WERI-Rb-1 (cell line): ENCODE results near the gene CCDC15.

Source experiments
- DNase-seq: peaks from one replicate; pipeline ENCODE4 v3.0.0-alpha.2; 2020
- H3K27ac ChIP-seq: fragments of 250-450 bp; sonication (Bioruptor Pico); 2 replicates; pipeline ENCODE4 v1.5.1; 2020; ENCODE audit warnings: mild to moderate bottlenecking, moderate library complexity
- H3K27me3 ChIP-seq: fragments of 250-450 bp; sonication (Bioruptor Pico); 2 replicates; pipeline ENCODE4 v1.5.1; 2021; ENCODE audit warnings: mild to moderate bottlenecking, low read depth, moderate library complexity; ENCODE audit not compliant: insufficient read depth, severe bottlenecking
- H3K36me3 ChIP-seq: fragments of 250-450 bp; sonication (Bioruptor Pico); 2 replicates; pipeline ENCODE4 v1.5.1; 2020; ENCODE audit warnings: mild to moderate bottlenecking, moderate library complexity
- H3K4me3 ChIP-seq: 2 replicates; pipeline ENCODE4 v1.5.1; 2011; ENCODE audit warnings: low read depth, mild to moderate bottlenecking, control low read depth, low read length
- H3K9me3 ChIP-seq: fragments of 250-450 bp; sonication (Bioruptor Pico); 2 replicates; pipeline ENCODE4 v1.5.1; 2021; ENCODE audit warnings: mild to moderate bottlenecking, moderate library complexity; ENCODE audit not compliant: severe bottlenecking
- CTCF ChIP-seq: IDR thresholded peaks from 2 replicates; pipeline ENCODE4 v1.5.1; 2011; ENCODE audit warnings: low read depth, mild to moderate bottlenecking, control low read depth, inconsistent platforms, low read length

CCDC15 gene

GRCh38 chr11:125079878-125080530, 126.0 kb downstream of the CCDC15 start:
- H3K27ac ChIP-seq = no peak overlapping the region
- H3K27me3 ChIP-seq = no peaks in the 10 kb centered on the region
- DNase-seq = no peak
- no peak for TF ChIP-seq CTCF
- no peak overlapping the region for H3K4me3 ChIP-seq
- H3K9me3 ChIP-seq = no peaks in the 10 kb centered on the region
- no peaks in the 10 kb centered on the region for H3K36me3 ChIP-seq

GRCh38 chr11:125080531-125080911, 126.5 kb downstream of the CCDC15 start:
- H3K9me3 ChIP-seq = no peaks in the 10 kb centered on the region
- DNase-seq = no peak
- no peaks in the 10 kb centered on the region for H3K36me3 ChIP-seq
- no peak for TF ChIP-seq CTCF
- H3K4me3 ChIP-seq = no peak overlapping the region
- no peaks in the 10 kb centered on the region for H3K27me3 ChIP-seq
- no peak overlapping the region for H3K27ac ChIP-seq

GRCh38 chr11:125081098-125081798, 127.2 kb downstream of the CCDC15 start:
- H3K4me3 ChIP-seq = no peak overlapping the region
- TF ChIP-seq CTCF = no peak
- H3K9me3 ChIP-seq = no peaks in the 10 kb centered on the region
- H3K27me3 ChIP-seq = no peaks in the 10 kb centered on the region
- no peak overlapping the region for H3K27ac ChIP-seq
- DNase-seq = no peak
- no peaks in the 10 kb centered on the region for H3K36me3 ChIP-seq

GRCh38 chr11:125082040-125082439, 128.0 kb downstream of the CCDC15 start:
- no peak for DNase-seq
- Histone ChIP-seq H3K9me3 (no peaks in the 10 kb centered on the region), H3K4me3 (no peak overlapping the region), H3K27ac (no peak overlapping the region), H3K36me3 (no peaks in the 10 kb centered on the region), H3K27me3 (no peaks in the 10 kb centered on the region)
- TF ChIP-seq CTCF = no peak

- DNase-seq = no peak
- Histone ChIP-seq H3K27ac (no peak overlapping the region), H3K27me3 (no peaks in the 10 kb centered on the region), H3K36me3 (no peaks in the 10 kb centered on the region), H3K4me3 (no peak overlapping the region), H3K9me3 (no peaks in the 10 kb centered on the region)
- TF ChIP-seq CTCF = no peak
Measured at GRCh38 chr11:125082611-125083311, 128.8 kb downstream of the CCDC15 start.
